EL (cell line): ENCODE measurements around the gene NRP2.

Source experiments
- DNase-seq: peaks from one replicate; pipeline ENCODE4 v3.0.0-alpha.2; 2016

The NRP2 gene

GRCh38 chr2:205781244-205781931 lies 99.1 kb downstream of the NRP2 start:
- DNase-seq = no peak

GRCh38 chr2:205782941-205783340 lies 100.6 kb downstream of the NRP2 start:
- DNase-seq = no peak

DNA sequence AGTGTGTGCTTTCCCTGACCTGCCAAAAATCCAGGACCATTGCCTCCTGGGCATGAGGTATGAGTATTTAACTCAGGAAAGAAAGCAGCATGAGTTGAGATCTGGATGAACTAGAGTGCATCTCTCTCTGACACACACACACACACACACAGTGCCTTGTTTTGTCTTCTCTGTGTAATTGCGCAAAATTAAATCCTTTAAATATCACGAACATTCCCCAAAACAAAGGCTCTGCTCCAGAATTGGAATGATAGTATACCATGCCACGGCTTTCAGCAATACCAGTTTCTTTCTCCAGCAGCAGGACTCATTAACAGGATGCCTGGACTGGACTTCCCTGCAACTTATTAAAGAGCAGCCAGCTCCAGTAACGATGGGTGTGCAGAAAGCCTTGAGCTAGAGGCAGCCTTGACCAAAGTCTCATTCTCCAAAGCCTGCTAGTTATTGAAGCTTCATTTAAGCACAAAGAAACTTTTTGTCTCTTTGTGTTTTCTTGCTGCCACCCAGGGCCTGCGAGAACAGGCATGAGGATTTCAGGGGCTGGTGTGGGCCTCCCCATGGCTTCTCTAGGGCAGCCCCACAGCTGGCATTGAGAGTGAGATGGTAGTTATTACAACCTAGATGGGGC lies 101.7 kb downstream of the NRP2 start:
- DNase-seq = no peak

DNA sequence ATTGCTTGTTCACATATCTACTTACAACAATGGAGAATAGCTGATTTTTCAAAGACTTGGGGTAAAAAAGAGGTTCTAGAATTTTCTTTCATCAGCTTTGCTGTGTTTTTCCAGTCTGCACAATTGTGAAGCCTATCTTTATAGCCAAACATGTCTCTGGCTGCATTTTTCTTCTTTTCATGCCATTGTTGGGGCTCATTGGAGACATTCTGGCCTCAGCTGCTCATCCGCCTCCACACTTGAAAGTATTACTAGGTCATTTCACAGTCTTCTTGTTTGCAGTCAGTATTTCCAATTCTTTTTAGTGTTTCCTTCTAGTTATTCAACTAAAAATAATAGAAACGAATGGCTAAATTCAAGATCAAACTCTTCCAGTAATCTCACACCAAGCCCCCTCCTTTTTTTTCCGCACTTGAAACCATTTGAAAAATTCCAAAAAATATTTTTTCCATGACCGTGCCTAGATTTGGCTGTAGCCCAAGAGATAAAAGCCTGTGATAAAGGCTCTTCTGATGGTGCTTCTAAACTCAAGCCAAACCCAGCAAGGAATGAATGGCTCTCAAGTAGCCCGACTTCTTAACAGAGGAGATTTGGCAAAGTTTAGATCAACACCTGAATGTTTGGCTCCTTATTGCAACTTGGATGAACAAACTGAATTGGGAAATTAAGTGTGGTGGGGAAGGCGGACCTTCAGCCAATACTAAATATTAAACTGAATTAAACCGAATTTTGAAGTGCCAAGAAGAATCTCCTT lies 103.4 kb downstream of the NRP2 start:
- no peak for DNase-seq

- DNase-seq = no peak
Observed at GRCh38 chr2:205786976-205787375, 104.7 kb downstream of the NRP2 start.

GRCh38 chr2:205787761-205788160 lies 105.5 kb downstream of the NRP2 start:
- DNase-seq = no peak

DNA sequence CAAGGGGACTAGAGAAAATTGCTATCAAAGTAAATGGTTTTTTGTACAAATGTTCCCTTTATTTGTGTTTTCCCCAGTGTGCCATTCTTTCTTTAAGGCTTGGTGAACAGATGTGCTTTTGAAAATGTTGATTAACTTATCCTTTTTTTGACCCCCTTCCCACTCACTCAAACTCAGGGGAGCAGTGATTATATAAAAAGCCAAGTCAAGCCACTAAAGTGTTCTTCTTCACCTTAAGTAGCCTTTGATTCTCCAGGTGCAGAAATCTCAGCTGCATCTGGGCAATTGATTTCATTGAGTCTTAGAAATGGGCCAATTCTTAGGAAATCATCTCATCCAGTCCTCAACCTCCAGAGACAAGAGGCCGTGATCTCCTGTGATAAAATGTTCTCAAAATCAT lies 107.6 kb downstream of the NRP2 start:
- no peak for DNase-seq

DNA sequence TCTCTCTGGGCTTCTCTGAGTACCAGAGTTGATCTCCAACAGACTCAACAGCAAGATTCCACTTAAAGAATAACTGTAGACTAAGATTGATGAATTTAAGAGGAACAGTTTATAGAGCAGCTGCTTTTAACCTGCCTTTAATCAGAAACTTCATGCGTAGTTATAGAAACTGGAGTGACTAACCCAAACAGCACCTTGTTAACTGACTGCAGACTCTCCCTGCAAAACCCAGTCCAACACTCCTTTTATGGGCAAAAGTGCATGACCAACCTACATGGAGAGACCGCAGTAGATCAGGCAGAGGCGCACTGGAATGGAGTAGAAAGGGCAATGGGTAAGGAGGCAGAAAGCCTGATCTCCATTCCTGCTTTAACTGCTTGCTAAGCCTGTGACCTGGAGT lies 110.6 kb downstream of the NRP2 start:
- DNase-seq = no peak

DNA sequence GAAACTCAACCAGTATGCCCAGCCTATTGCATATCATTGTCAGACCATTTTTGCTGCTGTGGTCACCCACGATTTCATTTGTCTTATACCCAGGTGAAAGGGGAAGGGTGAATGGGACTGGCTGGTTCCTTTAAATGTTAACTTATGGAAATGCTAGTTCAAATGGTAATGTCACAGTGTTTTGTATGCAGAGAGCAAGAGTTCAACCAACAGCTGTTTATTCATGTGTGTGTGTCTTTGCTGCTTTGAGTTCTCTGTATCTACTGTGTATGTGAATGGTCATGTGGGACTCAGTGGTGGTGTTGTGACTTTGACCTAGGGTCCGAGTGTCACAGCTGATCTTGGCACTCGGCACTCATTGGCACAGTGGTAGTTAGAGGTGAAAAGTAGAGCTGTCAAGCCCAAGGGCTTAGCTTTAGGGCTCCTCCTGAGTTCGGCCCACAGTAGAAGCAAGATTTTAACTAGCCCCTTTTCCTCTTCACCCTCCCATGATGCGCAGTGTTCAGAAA lies 114.6 kb downstream of the NRP2 start:
- no peak for DNase-seq

DNA sequence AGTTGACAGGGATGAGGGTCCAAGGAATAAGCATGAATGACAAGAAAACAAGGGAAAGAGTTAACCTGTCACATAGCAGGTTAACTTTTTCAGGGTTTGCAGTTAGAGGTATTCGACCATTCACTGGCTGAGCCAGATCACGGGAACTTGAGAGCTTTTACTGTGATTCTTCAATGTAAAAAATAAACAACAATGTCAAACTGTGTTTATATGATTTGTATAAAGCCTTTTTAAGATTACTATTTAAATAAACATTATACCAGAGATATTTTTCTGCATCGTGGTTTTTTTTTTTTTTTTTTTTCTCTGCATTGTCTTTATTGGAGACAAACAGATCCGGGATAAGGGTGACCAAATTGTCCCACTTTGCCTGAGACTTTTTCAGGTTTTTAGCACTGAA lies 115.6 kb downstream of the NRP2 start:
- no peak for DNase-seq

DNA sequence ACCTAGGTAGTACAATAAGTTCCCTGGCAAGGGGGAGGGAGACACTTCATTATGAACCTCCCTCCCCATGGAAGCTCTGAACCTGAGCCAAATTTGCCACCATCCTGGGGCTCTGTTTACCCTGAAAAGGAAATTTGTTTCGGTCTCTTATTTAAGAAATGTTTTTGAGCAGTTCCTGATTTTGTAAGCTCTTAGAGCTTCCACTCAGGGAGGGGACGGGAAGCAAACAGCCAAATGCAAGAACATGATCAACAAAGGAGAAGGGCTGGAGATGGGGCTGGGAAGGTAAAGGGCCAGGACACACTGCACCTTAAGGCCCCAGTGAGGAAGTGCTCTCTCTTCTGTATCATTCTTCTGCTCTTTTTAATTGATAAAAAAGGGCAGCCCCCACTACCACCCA lies 117.9 kb downstream of the NRP2 start:
- no peak for DNase-seq

DNA sequence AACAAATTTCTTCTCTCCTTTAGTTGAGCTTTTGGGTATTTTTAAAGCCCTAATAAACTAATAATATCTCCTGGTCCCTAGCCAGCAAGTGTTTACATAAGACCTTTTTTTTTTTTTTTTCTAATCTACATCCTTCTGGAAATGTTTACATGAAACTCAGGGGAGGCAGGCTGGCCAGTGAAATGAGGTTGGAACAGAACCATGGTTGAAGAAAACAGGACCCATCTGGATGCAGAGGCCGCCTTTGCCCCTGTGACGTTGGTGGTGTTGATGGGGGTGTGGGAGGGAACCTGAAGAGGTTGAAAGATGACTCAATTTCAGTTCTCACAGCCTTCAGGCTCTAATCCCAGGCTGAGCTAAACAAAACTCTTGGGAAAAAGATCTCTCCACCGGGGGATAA lies 118.5 kb downstream of the NRP2 start:
- DNase-seq = no peak

DNA sequence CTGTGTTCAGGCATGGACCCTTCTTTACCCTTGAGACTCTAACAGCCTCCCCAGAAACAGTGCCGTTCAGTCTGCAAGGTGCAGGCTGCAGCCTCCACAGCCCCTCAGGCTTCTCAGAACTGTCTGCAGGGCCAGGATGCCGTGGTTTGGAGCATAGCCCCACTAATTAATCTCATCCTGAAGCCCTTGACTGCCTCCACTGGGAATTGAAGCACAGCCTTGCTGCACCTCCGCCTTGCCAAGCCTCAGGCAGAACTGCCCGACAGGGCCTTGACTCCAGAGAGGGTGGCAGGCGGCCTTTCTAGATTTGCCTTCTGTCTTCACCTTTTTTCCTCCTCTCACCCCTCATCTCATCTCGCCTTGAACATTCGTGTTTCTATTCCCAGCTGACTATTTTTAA lies 119.8 kb downstream of the NRP2 start:
- DNase-seq = no peak

- no peak for DNase-seq
Observed at GRCh38 chr2:205802941-205803340, 120.6 kb downstream of the NRP2 start.

DNA sequence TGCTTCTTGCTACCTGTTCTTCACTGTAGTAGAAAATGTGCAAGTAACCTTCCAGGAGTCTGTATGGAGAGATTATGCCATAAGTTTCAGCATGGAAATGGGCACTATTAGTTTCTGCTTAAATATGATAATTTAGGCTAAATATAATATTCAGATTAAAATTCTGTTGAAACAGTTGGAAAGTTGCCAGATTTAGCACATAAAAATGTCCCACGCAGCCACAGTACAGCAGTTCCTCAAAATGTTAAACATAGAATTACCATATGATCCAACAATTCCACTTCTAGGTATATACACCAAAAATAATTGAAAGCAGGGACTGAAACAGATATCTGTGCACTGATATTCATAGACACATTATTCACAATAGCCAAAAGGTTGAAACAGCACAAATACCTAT lies 121.2 kb downstream of the NRP2 start:
- DNase-seq = no peak

GRCh38 chr2:205805136-205805535 lies 122.8 kb downstream of the NRP2 start:
- DNase-seq = no peak

DNA sequence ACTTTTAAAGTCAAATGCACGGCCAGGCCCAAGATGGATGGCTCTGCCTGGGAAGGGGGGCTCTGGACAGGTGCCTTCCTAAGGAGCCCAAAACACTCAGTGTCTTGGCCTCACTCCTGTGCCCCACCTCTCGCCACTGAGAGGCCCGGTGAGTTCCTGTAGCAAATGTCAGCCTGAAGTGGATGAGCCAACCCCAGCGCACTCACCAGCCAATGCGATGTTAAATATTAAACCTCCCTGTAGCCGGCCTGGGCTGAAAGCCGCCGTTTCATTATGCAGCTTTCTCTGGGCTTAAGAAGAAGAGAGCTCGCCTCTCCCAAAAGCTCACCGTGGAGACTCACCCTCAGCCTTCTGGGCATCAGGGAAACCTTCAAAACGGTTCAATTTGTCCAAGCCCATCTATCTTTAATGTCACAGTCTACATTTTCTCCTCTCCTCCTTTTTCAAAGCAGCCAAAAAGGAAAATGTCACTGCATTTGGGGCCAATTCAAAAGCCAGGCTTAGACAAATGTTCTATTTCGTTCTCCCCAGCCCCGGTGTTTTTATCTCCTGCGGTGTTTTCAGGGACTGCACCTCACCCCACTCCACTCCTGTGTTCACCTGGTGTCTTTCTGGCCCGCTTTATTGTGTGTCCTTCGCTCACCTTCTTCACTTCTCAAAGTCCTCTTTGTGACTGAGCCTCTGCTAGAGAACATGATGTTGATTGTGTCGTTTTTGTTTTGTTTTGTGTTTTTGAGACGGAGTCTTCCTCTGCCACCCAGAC lies 124.0 kb downstream of the NRP2 start:
- no peak for DNase-seq

- DNase-seq = no peak
Observed at GRCh38 chr2:205807229-205807628, 124.9 kb downstream of the NRP2 start.

- no peak for DNase-seq
Observed at GRCh38 chr2:205807758-205808157, 125.5 kb downstream of the NRP2 start.

DNA sequence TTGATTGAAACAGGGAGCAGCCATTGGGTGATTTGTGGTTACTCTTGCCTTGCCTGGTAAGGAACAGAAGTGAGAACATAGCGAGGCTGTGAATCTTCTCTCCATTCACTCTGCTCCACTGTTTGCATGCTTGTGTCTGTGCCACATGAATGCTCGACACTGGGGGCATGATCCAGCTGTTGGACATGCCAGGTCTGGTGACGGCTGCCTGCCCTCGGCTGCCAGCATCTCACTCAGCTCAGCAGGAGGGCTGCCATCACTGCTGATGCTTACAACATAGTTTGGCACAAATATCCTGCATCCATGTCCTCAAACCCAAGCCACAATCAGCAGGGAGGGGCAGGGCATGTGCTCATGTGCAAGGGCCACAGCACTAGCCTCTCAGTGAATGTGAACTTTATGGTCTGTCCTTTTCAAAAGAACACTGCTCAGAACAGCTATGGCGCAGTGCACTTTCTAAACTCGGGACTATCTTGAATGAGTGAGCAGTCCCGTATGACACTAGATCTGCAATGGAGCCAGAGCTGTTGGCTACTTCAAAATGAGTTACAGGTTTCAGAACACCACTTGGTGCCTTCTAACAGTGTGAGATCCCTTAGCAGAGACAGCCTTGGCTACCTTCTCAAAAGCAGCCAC lies 126.3 kb downstream of the NRP2 start:
- DNase-seq = no peak

GRCh38 chr2:205811387-205811786 lies 129.1 kb downstream of the NRP2 start:
- no peak for DNase-seq

- no peak for DNase-seq
Observed at GRCh38 chr2:205814039-205814364, 131.7 kb downstream of the NRP2 start.

DNA sequence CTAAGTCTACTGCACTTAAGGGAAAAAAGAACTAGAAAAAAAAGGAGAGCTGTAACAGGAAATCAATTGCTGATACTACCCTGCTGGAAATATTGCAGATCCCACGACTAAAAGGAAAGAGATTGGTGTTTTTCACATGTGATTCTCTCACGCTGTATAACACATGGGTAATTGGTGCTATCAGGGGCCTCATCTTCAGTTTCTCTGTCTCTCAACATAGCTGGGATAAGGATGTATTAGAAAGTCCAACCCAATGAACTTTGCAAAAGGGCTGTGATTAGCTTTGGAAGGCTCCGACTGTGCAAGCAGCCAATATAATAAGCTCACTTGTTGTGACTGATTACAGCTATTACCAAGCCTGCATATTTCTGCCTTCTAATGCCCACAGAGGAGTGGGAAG lies 133.4 kb downstream of the NRP2 start:
- no peak for DNase-seq
